Lung (tissue), 12 donors: ENCODE data around the gene FLACC1. TPM values are rescaled to one million over a fixed set of nuclear protein-coding genes. Genes with fewer than 3 reads are reported as not detected.
"Not testable (repeated sequence)": the region's sequence is repeated elsewhere in the genome, so short reads cannot be mapped to it uniquely, and the experiment has no call there.

Source experiments
- ATAC-seq: fragments of 200-7000 bp; cut with Tn5 transposase; one replicate; pipeline ENCODE4 v1.9.1; 2020; ENCODE audit warnings: moderate number of reproducible peaks; ENCODE audit not compliant: insufficient read depth, low FRiP score
- DNase-seq, 3 donors: peaks; one replicate each; pipeline ENCODE4 v3.0.0-alpha.2; 2013 to 2017
- H3K27ac ChIP-seq, 2 donors: one replicate each; pipeline ENCODE4 v1.5.1; 2013; ENCODE audit warnings: mild to moderate bottlenecking in 2 of 2, moderate library complexity in 2 of 2, control low read depth in 1 of 2, inconsistent platforms in 1 of 2, low read depth in 1 of 2, low read length in 1 of 2
- H3K27me3 ChIP-seq, 3 donors: one replicate each; pipeline ENCODE4 v1.5.1; 2013; ENCODE audit warnings: low read length in 2 of 3; ENCODE audit not compliant: control insufficient read depth in 3 of 3, insufficient read depth in 3 of 3
- H3K36me3 ChIP-seq, 4 donors: one replicate each; pipeline ENCODE4 v1.5.1; 2013; ENCODE audit warnings: low read length in 4 of 4, mild to moderate bottlenecking in 1 of 4, moderate library complexity in 1 of 4; ENCODE audit not compliant: control insufficient read depth in 4 of 4, insufficient read depth in 4 of 4
- H3K4me1 ChIP-seq, 5 donors: one replicate each; pipeline ENCODE4 v1.5.1; 2013; ENCODE audit warnings: low read length in 5 of 5, mild to moderate bottlenecking in 2 of 5, moderate library complexity in 1 of 5; ENCODE audit not compliant: control insufficient read depth in 5 of 5, insufficient read depth in 5 of 5
- H3K4me3 ChIP-seq: one replicate; pipeline ENCODE4 v1.5.1; 2013; ENCODE audit warnings: mild to moderate bottlenecking, control low read depth, moderate library complexity
- H3K9ac ChIP-seq, 2 donors: one replicate each; pipeline ENCODE4 v1.5.1; 2013; ENCODE audit warnings: low read length in 2 of 2, control low read depth in 1 of 2; ENCODE audit not compliant: insufficient read depth in 1 of 2
- H3K9me3 ChIP-seq, 4 donors: one replicate each; pipeline ENCODE4 v1.5.1; 2013; ENCODE audit warnings: low read length in 3 of 4, mild to moderate bottlenecking in 1 of 4, moderate library complexity in 1 of 4; ENCODE audit not compliant: control insufficient read depth in 4 of 4, insufficient read depth in 3 of 4
- WGBS, 2 donors: extraction: QIAGEN DNeasy Blood & Tissue Kit; methylation state at CpG; one replicate each; pipeline ENCODE4 v1.1.7; 2013; 5-methylcytosine and 5-hydroxymethylcytosine counted together
- polyA plus RNA-seq, 2 donors: library from polyadenylated mRNA; stranded (reverse); fragments of 200-250 nt; gene quantifications; one replicate each; pipeline ENCODE4 v1.2.1, GENCODE V29; 2013
- total RNA-seq, 2 donors: library from RNA; depleted of rRNA in 1 of 2; stranded (reverse); fragments of >200 nt in 1 of 2; gene quantifications; one replicate each; pipeline ENCODE4 v1.2.1, GENCODE V29; 2014 to 2021
- TF ChIP-seq, protein P1 (sequence below): IDR thresholded peaks from 2 replicates; pipeline ENCODE4 v1.5.1; 2012; ENCODE audit warnings: mild to moderate bottlenecking; ENCODE audit errors: control extremely low read depth, extremely low read depth
- donor health status: control.
- donor health status: control.
- donor health status: Bipolar disorder and iron deficiency.
- donor health status: healthy.
- donor health status: DM: yes; HTN: yes; CAD: no.

Gene FLACC1
- total and polyA plus RNA-seq, 4 donors: 1.0 to 8.6 (median 4.9) TPM

DNA sequence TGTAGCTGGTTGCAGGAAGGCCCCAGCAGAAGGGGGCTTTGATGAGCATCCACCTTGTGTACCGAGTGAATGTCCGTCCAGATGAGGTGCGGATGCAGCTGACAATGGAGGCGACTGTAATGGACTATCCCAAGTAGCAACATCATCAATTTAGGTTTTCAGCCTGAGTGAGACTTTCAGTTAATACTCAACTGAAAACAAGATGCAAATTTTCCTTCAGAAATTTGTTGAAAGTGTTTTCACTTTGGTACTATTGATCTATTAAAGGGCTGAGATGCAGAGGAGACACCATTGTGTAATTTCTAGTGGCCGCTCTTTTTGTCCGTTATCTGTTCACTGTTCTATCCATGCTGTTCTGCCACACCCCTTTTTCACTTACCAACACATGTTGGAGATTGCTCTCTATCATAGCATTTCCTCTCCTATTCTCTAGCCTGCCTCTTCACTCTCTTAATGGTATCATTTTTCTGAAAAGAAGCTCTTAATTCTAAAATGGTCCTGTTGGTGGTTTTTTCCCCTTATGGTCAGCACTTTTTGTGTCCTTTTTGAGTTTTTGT lies 108.8 kb downstream of the FLACC1 start:
- TF ChIP-seq, protein P1, sequence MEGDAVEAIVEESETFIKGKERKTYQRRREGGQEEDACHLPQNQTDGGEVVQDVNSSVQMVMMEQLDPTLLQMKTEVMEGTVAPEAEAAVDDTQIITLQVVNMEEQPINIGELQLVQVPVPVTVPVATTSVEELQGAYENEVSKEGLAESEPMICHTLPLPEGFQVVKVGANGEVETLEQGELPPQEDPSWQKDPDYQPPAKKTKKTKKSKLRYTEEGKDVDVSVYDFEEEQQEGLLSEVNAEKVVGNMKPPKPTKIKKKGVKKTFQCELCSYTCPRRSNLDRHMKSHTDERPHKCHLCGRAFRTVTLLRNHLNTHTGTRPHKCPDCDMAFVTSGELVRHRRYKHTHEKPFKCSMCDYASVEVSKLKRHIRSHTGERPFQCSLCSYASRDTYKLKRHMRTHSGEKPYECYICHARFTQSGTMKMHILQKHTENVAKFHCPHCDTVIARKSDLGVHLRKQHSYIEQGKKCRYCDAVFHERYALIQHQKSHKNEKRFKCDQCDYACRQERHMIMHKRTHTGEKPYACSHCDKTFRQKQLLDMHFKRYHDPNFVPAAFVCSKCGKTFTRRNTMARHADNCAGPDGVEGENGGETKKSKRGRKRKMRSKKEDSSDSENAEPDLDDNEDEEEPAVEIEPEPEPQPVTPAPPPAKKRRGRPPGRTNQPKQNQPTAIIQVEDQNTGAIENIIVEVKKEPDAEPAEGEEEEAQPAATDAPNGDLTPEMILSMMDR: no peak
- H3K4me1 ChIP-seq: no peaks in the 10 kb centered on the region
- ATAC-seq: no peak
- H3K27me3 ChIP-seq: no peaks in the 10 kb centered on the region
- H3K9me3 ChIP-seq: no peaks in the 10 kb centered on the region
- H3K27ac ChIP-seq: no peak overlapping the region
- DNase-seq: no peak
- H3K36me3 ChIP-seq: no peaks in the 10 kb centered on the region
- no peak overlapping the region for H3K4me3 ChIP-seq
- no peak overlapping the region for H3K9ac ChIP-seq
- 87 to 91% methylated on average over 6 of the region's 6 CpGs for WGBS, 2 donors

DNA sequence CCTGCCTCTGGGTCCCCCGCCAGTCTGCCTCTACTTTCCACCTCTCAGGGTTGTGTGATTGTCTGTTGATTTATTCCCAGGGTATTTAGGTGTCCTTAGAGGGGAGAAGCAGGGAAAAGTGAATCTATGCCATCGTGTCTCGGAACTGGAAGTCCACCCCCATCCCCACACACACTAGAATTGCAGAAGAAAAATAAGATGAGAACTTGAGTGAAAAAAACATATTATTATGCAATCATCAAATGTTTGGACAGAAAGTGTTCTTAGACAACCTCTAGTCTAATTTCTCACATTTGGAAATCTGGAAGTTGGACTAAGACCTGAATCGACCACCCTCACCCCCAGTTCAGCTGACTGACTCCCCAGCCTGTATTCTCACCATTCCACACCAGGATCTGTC lies 110.9 kb downstream of the FLACC1 start:
- ATAC-seq: no peak
- Histone ChIP-seq H3K9me3 (no peaks in the 10 kb centered on the region), H3K27me3 (no peaks in the 10 kb centered on the region), H3K27ac (peak overlapping the region in 1 of 2 donors; percentile 67), H3K4me3 (no peak overlapping the region), H3K36me3 (no peaks in the 10 kb centered on the region), H3K4me1 (no peaks in the 10 kb centered on the region), H3K9ac (no peak overlapping the region)
- 24 to 59% methylated on average over 4 of the region's 4 CpGs for WGBS, 2 donors
- TF ChIP-seq, protein P1: no peak
- DNase-seq: no peak

DNA sequence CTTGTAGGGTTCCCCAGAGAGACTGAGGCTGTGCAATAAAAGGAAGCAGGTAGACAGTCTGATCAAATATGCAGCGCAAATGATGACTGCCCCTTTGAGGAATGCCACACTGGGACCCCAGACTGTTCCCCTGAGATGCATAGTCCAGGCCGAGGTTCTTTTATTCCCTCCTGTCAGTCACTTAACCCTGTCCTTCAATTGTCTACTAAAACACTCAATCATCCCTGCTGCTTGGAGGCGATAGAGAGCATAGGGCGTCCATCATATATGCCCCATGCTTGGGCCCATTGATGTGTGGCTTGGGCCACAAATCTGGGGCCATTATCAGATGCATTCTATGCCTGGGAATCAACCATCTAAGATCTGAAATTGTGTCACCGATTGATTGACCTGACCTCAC lies 112.3 kb downstream of the FLACC1 start:
- Histone ChIP-seq H3K9ac (no peak overlapping the region), H3K27me3 (no peaks in the 10 kb centered on the region), H3K27ac (no peak overlapping the region), H3K9me3 (no peaks in the 10 kb centered on the region), H3K36me3 (no peaks in the 10 kb centered on the region), H3K4me1 (no peaks in the 10 kb centered on the region), H3K4me3 (no peak overlapping the region)
- DNase-seq (no peak), ATAC-seq (no peak)
- 92 to 95% methylated on average over 5 of the region's 5 CpGs for WGBS, 2 donors
- TF ChIP-seq, protein P1: no peak

DNA sequence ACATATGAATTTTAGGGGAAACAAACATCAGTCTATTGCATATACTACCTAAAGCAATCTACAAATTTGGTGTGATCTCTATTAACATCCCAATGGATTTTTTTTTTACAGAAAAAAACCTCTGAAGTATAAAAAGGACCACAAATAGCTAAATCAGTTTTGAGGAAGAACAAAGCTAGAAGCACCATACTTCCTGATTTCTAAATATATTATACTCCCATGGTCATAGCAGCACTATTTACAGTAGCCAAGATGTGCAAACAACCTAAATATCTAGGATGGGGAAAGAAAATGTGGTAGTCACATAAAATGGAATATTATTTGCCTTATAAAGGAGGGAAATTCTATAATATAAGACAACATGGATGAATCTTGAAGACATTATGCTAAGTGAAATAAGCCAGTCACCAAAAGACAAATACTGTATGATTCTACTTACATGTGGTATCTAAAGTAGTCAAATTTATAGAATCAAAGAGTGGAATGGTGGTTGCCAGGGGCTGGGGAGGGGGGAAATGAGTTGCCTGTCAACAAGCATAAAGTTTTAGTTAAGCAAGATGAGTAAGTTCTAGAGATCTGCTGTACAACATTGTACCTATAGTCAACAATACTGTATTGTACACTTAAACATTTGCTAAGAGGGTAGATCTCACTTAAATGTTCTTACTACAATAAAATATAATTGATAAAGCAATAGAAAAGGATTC lies 114.4 kb downstream of the FLACC1 start:
- no peak overlapping the region for H3K9ac ChIP-seq
- ATAC-seq (no peak), DNase-seq (no peak)
- H3K27me3 ChIP-seq: no peaks in the 10 kb centered on the region
- H3K4me3 ChIP-seq: no peak overlapping the region
- H3K36me3 ChIP-seq: no peaks in the 10 kb centered on the region
- peaks cover 0 to 3% (median 1%) of the 10 kb centered on the region in 5 donors for H3K4me1 ChIP-seq
- no peak overlapping the region for H3K27ac ChIP-seq
- no peaks in the 10 kb centered on the region for H3K9me3 ChIP-seq
- TF ChIP-seq, protein P1: no peak

DNA sequence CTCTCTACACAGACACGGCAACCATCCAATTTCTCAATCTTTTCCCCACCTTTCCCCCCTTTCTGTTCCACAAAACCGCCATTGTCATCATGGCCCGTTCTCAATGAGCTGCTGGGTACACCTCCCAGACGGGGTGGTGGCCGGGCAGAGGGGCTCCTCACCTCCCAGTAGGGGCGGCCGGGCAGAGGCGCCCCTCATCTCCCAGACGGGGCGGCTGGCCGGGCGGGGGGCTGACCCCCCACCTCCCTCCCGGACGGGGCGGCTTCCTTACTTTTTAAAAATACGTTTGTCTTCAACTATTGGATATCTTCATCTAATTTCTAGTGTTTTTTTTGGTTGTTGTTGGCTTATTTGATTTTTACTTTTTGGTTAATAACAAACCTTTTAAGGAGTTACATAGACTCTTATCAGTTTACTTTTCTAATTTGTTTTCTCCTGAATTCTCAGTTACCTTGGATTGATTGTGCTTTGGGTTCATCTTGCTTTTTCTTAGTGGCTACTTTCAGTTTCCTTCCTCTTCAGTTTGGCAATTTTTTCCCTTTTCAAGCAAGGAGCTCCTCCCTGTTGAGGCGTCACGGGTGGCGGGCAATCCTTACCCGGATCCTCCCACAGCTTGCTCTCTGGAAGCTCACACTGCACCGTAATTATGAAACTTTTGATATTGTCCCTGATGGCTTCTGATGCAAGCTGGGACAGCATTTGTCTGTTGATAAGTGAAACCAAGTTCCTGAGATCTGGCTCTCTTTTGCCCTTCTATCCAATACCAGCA lies 117.8 kb downstream of the FLACC1 start:
- WGBS, 2 donors: 66 to 80% methylated on average over 20 to 21 of the region's 21 CpGs
- not testable (repeated sequence) for H3K4me3 ChIP-seq, H3K27me3 ChIP-seq, H3K36me3 ChIP-seq, DNase-seq, H3K9me3 ChIP-seq, H3K9ac ChIP-seq
- Histone ChIP-seq H3K4me1 (peaks cover 0 to 15% (median 3%) of the 10 kb centered on the region in 5 donors), H3K27ac (peak overlapping the region in 1 of 2 donors; percentile 74)
- ATAC-seq: peak; percentile 42
